Measurements from ENCODE around the gene BABAM2. TPM values are rescaled to one million over a fixed set of nuclear protein-coding genes. Genes with fewer than 3 reads are reported as not detected.

The BABAM2 gene
- total and polyA plus RNA-seq, 2 experiments from 2014 or later, result 28.8 to 43.6 TPM

- Histone ChIP-seq H3K9me2 (replicated peaks; ENCODE audit: insufficient read depth) (no peaks in the 10 kb centered on the region), H2AFZ (no peak overlapping the region), H4K20me1 (ENCODE audit: insufficient read depth, poor library complexity, severe bottlenecking) (no peaks in the 10 kb centered on the region), H3K79me2 (no peaks in the 10 kb centered on the region), H3K4me3 (no peak overlapping the region), H3K27me3 (no peaks in the 10 kb centered on the region), H3K27ac (peak overlapping the region; percentile 68), H3K4me1 (ENCODE audit: insufficient read depth) (peaks cover 28% of the 10 kb centered on the region), H3K9me3 (ENCODE audit: low read depth) (no peaks in the 10 kb centered on the region), H3K4me2 (no peak overlapping the region), H3K36me3 (replicated peaks; ENCODE audit: insufficient read depth, low read depth) (no peaks in the 10 kb centered on the region)
- no peak for DNase-seq (ENCODE audit: low spot score)
- TF ChIP-seq CTCF (IDR thresholded peaks at IDR 0.05; ENCODE audit: poor library complexity), result no peak
- no peak for TF ChIP-seq EZH2 (IDR thresholded peaks at IDR 0.05; ENCODE audit: borderline replicate concordance)
- no peak for TF ChIP-seq EZH2phosphoT487 (IDR thresholded peaks at IDR 0.05; ENCODE audit: low read depth, severe bottlenecking, unreplicated experiment)
- WGBS (ENCODE audit: low lambda C conversion rate, missing lambda C conversion rate), result 73% methylated on average over 16 of the region's 16 CpGs
Observed at GRCh38 chr2:28352610-28353195, 462.2 kb downstream of the BABAM2 start.

- Histone ChIP-seq H3K79me2 (no peaks in the 10 kb centered on the region), H3K4me1 (ENCODE audit: insufficient read depth) (peaks cover 44% of the 10 kb centered on the region), H3K4me3 (no peak overlapping the region), H3K27ac (peak overlapping the region; percentile 99), H3K27me3 (no peaks in the 10 kb centered on the region), H2AFZ (no peak overlapping the region), H3K9me3 (ENCODE audit: low read depth) (no peaks in the 10 kb centered on the region), H4K20me1 (ENCODE audit: insufficient read depth, poor library complexity, severe bottlenecking) (no peaks in the 10 kb centered on the region), H3K9me2 (replicated peaks; ENCODE audit: insufficient read depth) (no peaks in the 10 kb centered on the region), H3K36me3 (replicated peaks; ENCODE audit: insufficient read depth, low read depth) (no peaks in the 10 kb centered on the region), H3K4me2 (no peak overlapping the region)
- WGBS (ENCODE audit: low lambda C conversion rate, missing lambda C conversion rate), result 93% methylated on average over 10 of the region's 10 CpGs
- no peak for DNase-seq (ENCODE audit: low spot score)
- no peak for TF ChIP-seq EZH2 (IDR thresholded peaks at IDR 0.05; ENCODE audit: borderline replicate concordance)
Observed at GRCh38 chr2:28354920-28355520, 464.5 kb downstream of the BABAM2 start.

- H3K27me3 ChIP-seq, result no peaks in the 10 kb centered on the region
- TF ChIP-seq EZH2phosphoT487 (IDR thresholded peaks at IDR 0.05; ENCODE audit: low read depth, severe bottlenecking, unreplicated experiment), result no peak
- TF ChIP-seq EZH2 (IDR thresholded peaks at IDR 0.05; ENCODE audit: borderline replicate concordance), result no peak
- TF ChIP-seq CTCF (IDR thresholded peaks at IDR 0.05; ENCODE audit: poor library complexity), result no peak
- H3K27ac ChIP-seq, result peak overlapping the region; percentile 99
- no peaks in the 10 kb centered on the region for H3K9me2 ChIP-seq (replicated peaks; ENCODE audit: insufficient read depth)
- no peaks in the 10 kb centered on the region for H4K20me1 ChIP-seq (ENCODE audit: insufficient read depth, poor library complexity, severe bottlenecking)
- no peaks in the 10 kb centered on the region for H3K79me2 ChIP-seq
- peak overlapping the region; percentile 58 for H3K4me2 ChIP-seq
- DNase-seq (ENCODE audit: low spot score), result peak; percentile 50
- no peaks in the 10 kb centered on the region for H3K9me3 ChIP-seq (ENCODE audit: low read depth)
- WGBS (ENCODE audit: low lambda C conversion rate, missing lambda C conversion rate), result 84% methylated on average over 6 of the region's 6 CpGs
- no peak overlapping the region for H3K4me3 ChIP-seq
- no peak overlapping the region for H2AFZ ChIP-seq
- H3K36me3 ChIP-seq (replicated peaks; ENCODE audit: insufficient read depth, low read depth), result no peaks in the 10 kb centered on the region
- H3K4me1 ChIP-seq (ENCODE audit: insufficient read depth), result peaks cover 44% of the 10 kb centered on the region
Observed at GRCh38 chr2:28355521-28356094, 465.1 kb downstream of the BABAM2 start.

All from hepatocyte (in vitro differentiated cells).